Esophagus (tissue), 2 donors: ENCODE measurements around the gene GNAZ. TPM values are rescaled to one million over a fixed set of nuclear protein-coding genes. Genes with fewer than 3 reads are reported as not detected.
"Not testable (repeated sequence)": the region's sequence is repeated elsewhere in the genome, so short reads cannot be mapped to it uniquely, and the experiment has no call there.

Experiments used
- H3K27ac ChIP-seq, 2 donors: one replicate each; pipeline ENCODE4 v1.5.1; 2013; ENCODE audit warnings: low read depth in 2 of 2, mild to moderate bottlenecking in 2 of 2, inconsistent platforms in 1 of 2, low read length in 1 of 2, moderate library complexity in 1 of 2
- H3K27me3 ChIP-seq, 2 donors: one replicate each; pipeline ENCODE4 v1.6.1; 2013; ENCODE audit warnings: low read length in 2 of 2, control low read depth in 1 of 2, mild to moderate bottlenecking in 1 of 2; ENCODE audit not compliant: insufficient read depth in 2 of 2, control insufficient read depth in 1 of 2
- H3K36me3 ChIP-seq, 2 donors: one replicate each; pipeline ENCODE4 v1.6.1; 2013; ENCODE audit warnings: low read length in 1 of 2; ENCODE audit not compliant: control insufficient read depth in 2 of 2, insufficient read depth in 2 of 2
- H3K4me1 ChIP-seq, 2 donors: one replicate each; pipeline ENCODE4 v1.6.1; 2013; ENCODE audit warnings: low read length in 1 of 2; ENCODE audit not compliant: control insufficient read depth in 2 of 2, insufficient read depth in 2 of 2
- H3K4me3 ChIP-seq, 2 donors: one replicate each; pipeline ENCODE4 v1.5.1; 2013; ENCODE audit warnings: low read length in 2 of 2, mild to moderate bottlenecking in 2 of 2, low read depth in 1 of 2, moderate library complexity in 1 of 2
- H3K9me3 ChIP-seq, 2 donors: one replicate each; pipeline ENCODE4 v1.6.1; 2013; ENCODE audit warnings: mild to moderate bottlenecking in 2 of 2, low read depth in 1 of 2, low read length in 1 of 2, moderate library complexity in 1 of 2; ENCODE audit not compliant: control insufficient read depth in 2 of 2, insufficient read depth in 1 of 2
- WGBS, 2 donors: extraction: QIAGEN DNeasy Blood & Tissue Kit; methylation state at CpG; one replicate each; pipeline ENCODE4 v1.1.7; 2013; 5-methylcytosine and 5-hydroxymethylcytosine counted together
- polyA plus RNA-seq, 2 donors: library from polyadenylated mRNA; stranded (reverse); fragments of 200-250 nt; gene quantifications; one replicate each; pipeline ENCODE4 v1.2.3, GENCODE V29; 2013
- donor health status: healthy with polysubstance abuse.
- donor health status: Bipolar disorder and iron deficiency.

The GNAZ gene
- polyA plus RNA-seq, 2 donors, result 0.83 to 1.6 TPM

- H3K27ac ChIP-seq, result no peak overlapping the region
- 70 to 77% methylated on average over 10 of the region's 10 CpGs for WGBS, 2 donors
- H3K27me3 ChIP-seq, result no peaks in the 10 kb centered on the region
- no peaks in the 10 kb centered on the region for H3K4me1 ChIP-seq
- no peak overlapping the region for H3K4me3 ChIP-seq
- no peaks in the 10 kb centered on the region for H3K9me3 ChIP-seq
- H3K36me3 ChIP-seq, result no peaks in the 10 kb centered on the region
These were observed 58.8 kb downstream of the GNAZ start for GRCh38 chr22:23129149-23129548.

- 58 to 62% methylated on average over 3 of the region's 3 CpGs for WGBS, 2 donors
- H3K4me1 ChIP-seq, result no peaks in the 10 kb centered on the region
These were observed 60.4 kb downstream of the GNAZ start for GRCh38 chr22:23130697-23131096.

DNA sequence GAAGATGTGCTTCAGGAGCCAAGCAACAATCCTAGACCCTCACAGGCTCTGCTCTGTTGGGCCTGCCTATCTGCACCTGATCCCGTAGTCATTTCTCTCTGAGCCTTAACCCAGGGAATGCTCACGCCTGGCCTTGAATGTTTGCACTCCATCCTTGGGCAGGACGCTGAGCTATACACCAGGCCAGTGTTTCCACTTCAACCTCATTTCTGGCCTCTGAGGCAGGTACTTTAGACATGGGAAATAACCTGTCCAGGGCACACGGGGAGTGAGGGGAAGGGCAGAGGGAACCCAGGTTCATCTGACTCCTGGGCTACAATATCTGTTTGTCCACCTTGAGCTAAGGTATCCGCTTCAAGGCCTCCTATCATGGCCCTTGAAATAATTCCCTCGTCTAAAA, 61.6 kb downstream of the GNAZ start:
- Histone ChIP-seq H3K36me3 (no peaks in the 10 kb centered on the region), H3K27ac (no peak overlapping the region), H3K4me1 (no peaks in the 10 kb centered on the region), H3K27me3 (no peaks in the 10 kb centered on the region), H3K9me3 (no peaks in the 10 kb centered on the region), H3K4me3 (no peak overlapping the region)
- WGBS, 2 donors, result 68 to 82% methylated on average over 6 of the region's 6 CpGs

More at GRCh38 chr22:23130697-23131096, 60.4 kb downstream of the GNAZ start:
- H3K27me3 ChIP-seq, result no peaks in the 10 kb centered on the region
- no peaks in the 10 kb centered on the region for H3K36me3 ChIP-seq
- no peak overlapping the region for H3K4me3 ChIP-seq
- no peaks in the 10 kb centered on the region for H3K9me3 ChIP-seq
- H3K27ac ChIP-seq, result no peak overlapping the region

DNA sequence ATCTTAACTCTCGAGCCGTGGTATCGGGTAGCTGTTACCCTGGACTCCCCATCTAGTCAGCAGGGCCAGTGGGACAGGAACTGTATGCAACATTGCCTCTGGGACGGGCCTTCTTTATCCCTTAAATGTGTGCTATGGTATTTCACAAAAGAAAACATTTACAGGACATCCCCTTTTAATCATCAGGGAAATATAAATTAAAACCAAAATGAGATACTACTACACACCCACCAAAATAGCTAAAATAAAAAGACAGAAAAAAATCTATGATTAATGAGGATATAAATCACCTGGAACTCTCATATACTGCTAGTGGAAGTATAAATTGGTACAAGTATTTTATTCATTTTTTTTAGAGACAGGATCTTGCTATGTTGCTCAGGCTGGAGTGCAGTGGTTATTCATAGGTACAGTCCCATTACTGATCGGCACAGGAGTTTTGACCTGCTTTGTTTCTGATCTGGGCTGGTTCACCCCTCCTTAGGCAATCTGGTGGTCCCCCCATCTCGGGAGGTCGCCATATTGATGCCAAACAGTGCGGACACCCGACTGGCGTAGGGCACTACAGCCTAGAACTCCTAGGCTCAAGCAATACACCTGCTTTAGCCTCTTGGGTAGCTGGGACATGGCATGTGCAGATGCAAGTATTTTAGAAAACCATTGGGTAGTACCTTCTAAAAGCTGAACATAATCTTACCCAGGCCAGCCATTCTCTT, 62.2 kb downstream of the GNAZ start:
- Histone ChIP-seq H3K27ac (no peak overlapping the region), H3K4me1 (no peaks in the 10 kb centered on the region), H3K36me3 (no peaks in the 10 kb centered on the region), H3K4me3 (no peak overlapping the region), H3K27me3 (no peaks in the 10 kb centered on the region), H3K9me3 (no peaks in the 10 kb centered on the region)
- 89 to 92% methylated on average over 10 of the region's 10 CpGs for WGBS, 2 donors

DNA sequence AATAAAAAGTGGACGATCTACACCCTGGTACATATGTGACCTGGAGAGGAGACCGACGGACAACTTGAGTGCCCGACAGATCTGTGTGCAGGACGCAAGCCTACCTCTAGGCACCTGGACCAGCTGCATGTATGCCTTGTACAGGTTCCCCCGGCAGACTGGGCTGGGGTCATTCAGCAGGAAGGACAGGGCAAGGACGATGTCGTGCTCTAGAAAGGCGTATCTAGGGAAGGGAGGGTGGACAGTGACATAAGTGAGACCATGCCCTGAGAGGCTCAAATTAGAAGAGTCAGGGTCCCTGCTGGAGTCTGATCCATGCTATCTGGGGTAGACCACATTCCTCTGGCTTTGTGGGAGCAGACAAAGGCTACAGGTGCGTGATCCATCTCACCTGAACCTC, 63.6 kb downstream of the GNAZ start:
- no peaks in the 10 kb centered on the region for H3K36me3 ChIP-seq
- H3K9me3 ChIP-seq, result no peaks in the 10 kb centered on the region
- H3K4me1 ChIP-seq, result no peaks in the 10 kb centered on the region
- no peak overlapping the region for H3K4me3 ChIP-seq
- H3K27me3 ChIP-seq, result no peaks in the 10 kb centered on the region
- 94 to 97% methylated on average over 10 of the region's 10 CpGs for WGBS, 2 donors
- H3K27ac ChIP-seq, result no peak overlapping the region

DNA sequence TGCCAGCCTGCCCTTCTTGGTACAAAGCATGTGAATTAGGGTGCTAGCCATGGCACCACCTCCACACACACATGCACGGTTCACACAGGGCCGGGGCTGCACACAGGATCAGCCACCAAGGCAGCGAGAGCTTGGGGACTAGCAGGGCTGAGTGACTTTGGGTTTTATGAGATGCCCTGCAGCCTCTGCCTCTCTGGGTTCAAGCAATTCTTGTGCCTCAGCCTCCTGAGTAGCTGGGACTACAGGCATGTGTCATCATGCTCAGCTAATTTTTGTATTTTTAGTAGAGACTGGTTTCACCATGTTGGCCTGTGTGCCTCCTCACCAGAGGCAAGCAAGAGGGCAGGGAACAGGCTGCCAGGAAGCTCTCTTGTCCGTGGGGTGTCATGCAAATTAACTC, 66.7 kb downstream of the GNAZ start:
- not testable (repeated sequence) for H3K4me1 ChIP-seq, H3K4me3 ChIP-seq, H3K27ac ChIP-seq, H3K27me3 ChIP-seq, H3K9me3 ChIP-seq, H3K36me3 ChIP-seq
- whole genome bisulfite sequencing, 2 donors, result 60 to 68% methylated on average over 4 of the region's 4 CpGs

- H3K9me3 ChIP-seq, result no peaks in the 10 kb centered on the region
- peak overlapping the region; percentile 39 to 64 for H3K27ac ChIP-seq
- no peak overlapping the region for H3K4me3 ChIP-seq
- H3K4me1 ChIP-seq, result peaks cover 2 to 3% of the 10 kb centered on the region in 2 donors
- no peaks in the 10 kb centered on the region for H3K27me3 ChIP-seq
- H3K36me3 ChIP-seq, result no peaks in the 10 kb centered on the region
- 39 to 52% methylated on average over 3 of the region's 3 CpGs for WGBS, 2 donors
These were observed 67.1 kb downstream of the GNAZ start for GRCh38 chr22:23137468-23137867.

DNA sequence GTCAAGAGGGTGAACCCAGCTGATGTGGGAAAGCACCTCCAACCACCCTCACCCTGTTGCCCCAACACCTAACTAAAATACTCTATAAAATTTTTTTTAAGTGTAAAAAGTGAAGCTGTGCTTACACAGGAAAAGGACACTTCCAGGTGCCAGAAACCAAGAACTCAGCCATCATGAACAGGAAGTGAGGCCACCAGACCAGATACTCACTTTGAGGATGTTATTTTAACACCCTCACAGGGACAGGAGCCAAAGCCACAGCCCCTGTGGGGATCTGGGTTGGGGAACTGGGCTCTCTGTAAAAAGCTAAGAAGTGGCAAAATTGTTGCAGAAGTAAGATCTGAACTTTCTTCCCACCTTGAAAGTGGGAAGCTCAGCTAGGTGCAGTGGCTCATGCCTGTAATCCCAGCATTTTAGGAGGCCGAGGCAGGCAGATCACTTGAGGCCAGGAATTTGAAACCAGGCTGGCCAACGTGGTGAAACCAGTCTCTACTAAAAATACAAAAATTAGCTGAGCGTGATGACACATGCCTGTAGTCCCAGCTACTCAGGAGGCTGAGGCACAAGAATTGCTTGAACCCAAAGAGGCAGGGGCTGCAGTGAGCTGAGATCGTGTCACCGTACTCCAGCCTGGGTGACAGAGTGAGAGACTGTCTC, 67.7 kb downstream of the GNAZ start:
- no peak overlapping the region for H3K4me3 ChIP-seq
- peaks cover 4% of the 10 kb centered on the region in 2 donors for H3K4me1 ChIP-seq
- WGBS, 2 donors, result 39 to 54% methylated on average over 5 of the region's 5 CpGs
- H3K27ac ChIP-seq, result peak overlapping the region; percentile 64
- H3K36me3 ChIP-seq, result no peaks in the 10 kb centered on the region
- H3K9me3 ChIP-seq, result no peaks in the 10 kb centered on the region
- no peaks in the 10 kb centered on the region for H3K27me3 ChIP-seq

- WGBS, 2 donors, result 59 to 73% methylated on average over 12 of the region's 12 CpGs
- Histone ChIP-seq H3K36me3 (no peaks in the 10 kb centered on the region), H3K27ac (peak overlapping the region; percentile 64 to 73), H3K4me1 (peaks cover 4% of the 10 kb centered on the region in 2 donors), H3K9me3 (no peaks in the 10 kb centered on the region), H3K4me3 (no peak overlapping the region), H3K27me3 (no peaks in the 10 kb centered on the region)
These were observed 68.5 kb downstream of the GNAZ start for GRCh38 chr22:23138584-23139435.
